GM18907 (cell line): Measurements from ENCODE around the gene DIAPH1.

ENCODE experiments used
- ATAC-seq: cut with Tn5 transposase; IDR thresholded peaks from one replicate; pipeline ENCODE4 v1.9.1; 2021; ENCODE audit warnings: mild to moderate bottlenecking, moderate library complexity; ENCODE audit not compliant: unreplicated experiment

DIAPH1 gene

DNA sequence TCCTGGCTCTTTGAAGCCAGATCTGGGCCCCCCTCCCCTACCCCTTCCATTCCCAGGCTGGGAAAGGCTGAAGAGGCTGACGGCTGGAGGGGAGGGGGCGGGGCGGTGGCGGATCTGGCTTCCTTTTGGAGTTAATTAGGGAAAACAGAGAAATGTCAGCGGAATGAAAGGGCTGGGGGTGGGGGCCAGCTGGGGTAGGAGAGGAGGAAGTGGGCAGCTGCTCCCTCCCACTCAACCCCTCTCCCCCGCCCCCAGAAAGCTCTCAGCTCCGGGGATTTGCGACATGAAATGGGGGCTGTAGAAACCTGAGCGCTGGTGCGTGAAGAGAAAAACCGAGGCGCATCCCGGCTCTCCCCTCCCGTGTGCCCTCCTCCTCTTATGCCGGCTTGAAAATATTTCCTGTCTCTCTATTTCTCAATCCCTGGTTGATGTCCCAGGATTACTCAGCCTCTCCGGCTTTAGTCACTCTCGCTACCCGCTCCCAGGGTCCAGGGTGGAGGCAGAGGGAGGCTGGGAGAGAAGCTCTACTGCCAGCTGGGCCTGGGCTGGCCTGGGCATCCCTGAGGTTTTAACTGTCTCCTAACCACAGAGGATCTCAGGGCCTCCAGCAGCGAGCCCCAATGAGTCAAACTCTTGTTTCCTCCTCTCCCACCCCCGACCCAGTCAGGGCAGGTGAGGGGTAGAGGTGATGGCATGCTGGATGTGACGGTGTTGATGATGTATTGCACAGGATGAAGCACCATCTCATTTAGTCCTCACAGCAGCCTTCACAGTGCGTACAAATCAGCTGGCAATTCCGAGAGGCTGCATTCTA, 109.8 kb downstream of the DIAPH1 start:
- no peak for ATAC-seq

DNA sequence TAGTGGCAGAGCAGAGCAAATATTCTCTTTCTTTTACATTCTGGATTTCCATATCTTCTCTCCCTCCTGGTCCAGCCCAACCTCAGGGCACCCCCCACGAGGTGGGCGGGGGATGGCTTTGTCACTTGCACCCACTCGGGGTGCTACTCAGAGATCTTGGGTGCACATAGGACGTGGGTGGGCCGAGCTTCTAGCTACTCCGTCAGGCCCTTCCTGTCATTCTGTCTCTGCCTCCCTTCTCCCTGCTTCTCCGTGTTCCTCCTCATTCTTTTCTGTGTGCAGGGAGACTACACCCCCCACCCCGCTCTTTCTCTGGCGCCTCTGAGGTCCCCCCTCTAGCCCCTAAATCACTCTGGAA, 110.4 kb downstream of the DIAPH1 start:
- no peak for ATAC-seq

DNA sequence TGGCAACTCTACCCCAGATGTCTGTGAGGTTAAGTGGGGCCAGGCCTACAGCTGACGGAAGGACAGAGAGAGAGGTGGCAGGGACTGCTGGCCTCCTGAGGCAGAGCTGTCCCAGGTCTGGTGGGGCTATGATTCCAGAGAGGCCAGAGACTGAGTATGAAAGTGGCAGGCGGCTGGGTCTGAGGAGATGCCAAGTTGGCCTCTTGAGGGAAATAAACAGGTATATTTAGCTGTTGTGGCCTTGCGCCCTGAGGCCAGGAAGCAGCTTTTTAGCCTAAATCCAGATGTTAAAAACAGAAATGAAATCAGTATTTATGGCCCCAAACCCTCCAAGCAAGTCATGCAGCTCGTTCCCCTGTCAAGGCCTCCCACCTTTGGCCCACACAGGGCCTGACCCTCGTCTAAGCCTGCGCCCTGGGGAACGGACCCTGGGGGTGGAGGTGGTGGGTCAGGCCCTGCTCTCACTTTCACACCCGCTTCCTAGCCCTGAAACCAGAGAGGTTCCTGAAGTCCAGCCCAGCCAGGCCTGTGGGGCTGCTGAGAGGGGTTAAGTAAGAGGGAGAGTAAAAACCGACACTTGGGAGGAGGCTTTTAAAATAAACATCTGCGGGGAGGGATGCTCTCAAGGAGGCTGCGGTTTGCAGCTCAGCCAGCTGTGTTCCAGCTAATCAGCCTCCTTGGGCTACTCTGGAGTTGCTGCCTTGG, 111.3 kb downstream of the DIAPH1 start:
- ATAC-seq, result peak; percentile 36

DNA sequence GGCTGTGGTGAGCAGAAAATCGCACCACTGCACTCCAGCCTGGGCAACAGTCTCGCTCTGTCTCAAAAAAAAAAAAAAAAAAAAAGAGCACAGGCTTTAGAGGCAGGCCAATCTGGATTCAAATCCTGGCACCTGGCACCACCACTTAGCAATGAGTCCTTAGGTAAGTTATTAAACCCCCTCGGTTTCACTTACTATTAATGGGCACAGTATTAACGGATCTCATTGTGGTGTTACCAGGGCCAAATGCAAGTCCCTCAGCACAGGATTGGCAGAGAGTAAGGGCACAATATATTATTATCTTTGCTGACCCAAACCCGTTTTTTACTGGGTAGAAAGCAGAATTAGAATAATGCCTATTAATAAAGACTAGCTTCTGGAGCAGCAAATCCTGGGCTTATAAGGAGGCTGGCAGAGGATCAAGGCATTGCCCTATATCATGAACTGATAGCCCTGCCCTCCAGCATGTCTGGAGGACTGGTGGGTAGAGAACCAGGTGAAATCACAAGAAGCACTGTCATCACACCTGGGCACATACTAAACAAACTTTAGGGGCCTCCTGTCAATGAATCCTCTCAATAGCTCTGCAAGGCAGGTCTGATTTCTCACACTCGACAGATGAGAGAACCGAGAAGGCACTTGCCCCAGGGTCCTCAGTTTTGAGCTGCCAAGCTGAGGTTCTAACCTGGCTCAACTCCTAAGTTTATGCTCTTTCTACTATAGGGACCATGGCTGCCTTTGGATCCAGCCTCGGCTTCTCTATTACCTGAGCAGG, 112.2 kb downstream of the DIAPH1 start:
- no peak for ATAC-seq

DNA sequence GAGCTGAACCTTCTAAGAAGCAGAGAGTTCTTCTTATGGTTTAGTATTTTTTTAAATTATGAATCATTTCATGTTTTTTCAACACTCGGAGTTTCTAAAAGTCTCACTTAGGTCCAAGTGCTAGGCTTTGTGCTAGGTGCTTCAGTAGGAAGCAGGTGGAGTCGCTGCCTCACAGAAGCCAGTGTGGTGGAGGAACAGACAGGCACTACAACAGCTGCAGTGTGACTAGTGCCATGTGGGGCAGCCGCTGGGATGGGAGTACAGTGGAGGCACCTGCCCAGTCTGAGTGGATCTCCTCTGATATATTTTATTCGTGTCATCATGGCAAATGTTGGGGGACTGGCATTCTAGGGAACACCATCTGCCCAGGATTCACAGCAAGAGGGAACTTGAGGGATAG, 114.6 kb downstream of the DIAPH1 start:
- ATAC-seq, result no peak

DNA sequence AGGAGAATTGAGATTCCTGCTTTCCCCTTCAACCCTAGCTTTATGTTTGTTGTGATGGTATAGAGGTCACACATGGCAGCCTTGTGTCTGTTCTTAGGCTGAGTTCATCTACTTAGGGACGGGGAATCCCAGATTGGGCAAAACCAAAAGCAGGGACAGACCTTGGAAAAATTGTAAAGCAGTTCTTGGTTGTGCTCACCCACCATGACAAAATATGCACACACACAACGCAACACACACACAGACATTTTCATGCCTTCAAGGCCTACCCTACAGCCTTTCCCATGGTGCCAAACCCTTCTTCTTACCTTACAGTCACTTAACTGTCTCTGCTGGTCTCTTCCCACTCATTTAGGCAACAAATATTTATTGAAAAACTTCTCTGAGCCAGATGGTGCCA, 115.1 kb downstream of the DIAPH1 start:
- ATAC-seq, result no peak

DNA sequence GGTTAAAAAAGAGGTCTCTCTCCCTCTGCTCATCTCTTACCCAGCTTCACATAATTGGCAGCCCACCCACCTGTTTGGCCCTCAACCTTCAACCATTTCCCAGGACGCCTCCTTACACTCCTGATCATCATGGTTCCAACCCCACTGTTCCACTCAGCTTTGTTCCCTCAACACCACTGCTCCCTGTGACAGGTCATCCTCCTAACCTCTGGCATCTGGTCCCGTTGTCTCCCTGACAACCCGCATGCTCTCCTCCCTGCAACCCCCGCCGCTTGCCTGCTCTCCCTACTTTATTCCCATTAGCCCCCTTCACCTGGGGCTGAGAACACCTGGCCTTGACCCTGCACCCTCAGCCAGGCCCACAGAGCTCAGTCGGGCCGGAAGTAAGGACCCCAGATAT, 117.0 kb downstream of the DIAPH1 start:
- no peak for ATAC-seq

DNA sequence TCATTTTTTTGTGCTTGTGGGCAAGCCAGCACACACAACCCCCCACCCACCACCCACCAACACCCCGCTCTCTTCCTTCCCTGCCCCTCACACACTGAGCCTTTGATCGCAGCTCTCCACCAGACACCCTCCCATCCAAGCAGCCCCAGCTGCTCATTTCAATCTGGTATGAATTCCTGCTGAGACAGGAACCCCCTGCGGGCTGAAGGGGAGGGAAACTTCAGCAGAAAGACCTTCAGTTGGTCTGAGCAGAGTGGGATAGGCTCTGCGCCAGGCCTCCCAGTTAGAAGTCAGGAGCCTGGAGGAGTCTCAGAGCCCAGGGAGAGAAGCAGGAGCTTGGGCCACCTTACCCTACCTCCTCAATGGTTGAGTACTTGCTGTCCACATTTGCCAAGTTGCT, 122.8 kb downstream of the DIAPH1 start:
- no peak for ATAC-seq

DNA sequence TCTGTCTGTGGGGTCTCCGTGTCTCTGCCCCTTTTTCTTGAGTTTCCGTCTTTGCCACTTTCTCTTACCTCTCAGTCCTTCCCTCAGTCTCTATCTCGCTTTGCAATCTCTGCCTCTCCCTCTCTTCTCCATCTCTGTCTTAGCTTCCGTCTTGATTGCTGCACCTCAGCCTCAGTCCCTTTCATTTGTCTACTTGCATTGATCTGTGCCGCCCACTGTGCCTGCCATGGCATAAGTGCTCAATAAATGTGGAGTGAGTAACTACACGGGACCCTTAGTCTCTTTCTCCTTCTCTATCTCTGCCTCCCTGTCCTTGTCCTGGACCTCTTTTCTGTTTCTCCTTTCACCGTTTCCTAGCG, 123.4 kb downstream of the DIAPH1 start:
- no peak for ATAC-seq

DNA sequence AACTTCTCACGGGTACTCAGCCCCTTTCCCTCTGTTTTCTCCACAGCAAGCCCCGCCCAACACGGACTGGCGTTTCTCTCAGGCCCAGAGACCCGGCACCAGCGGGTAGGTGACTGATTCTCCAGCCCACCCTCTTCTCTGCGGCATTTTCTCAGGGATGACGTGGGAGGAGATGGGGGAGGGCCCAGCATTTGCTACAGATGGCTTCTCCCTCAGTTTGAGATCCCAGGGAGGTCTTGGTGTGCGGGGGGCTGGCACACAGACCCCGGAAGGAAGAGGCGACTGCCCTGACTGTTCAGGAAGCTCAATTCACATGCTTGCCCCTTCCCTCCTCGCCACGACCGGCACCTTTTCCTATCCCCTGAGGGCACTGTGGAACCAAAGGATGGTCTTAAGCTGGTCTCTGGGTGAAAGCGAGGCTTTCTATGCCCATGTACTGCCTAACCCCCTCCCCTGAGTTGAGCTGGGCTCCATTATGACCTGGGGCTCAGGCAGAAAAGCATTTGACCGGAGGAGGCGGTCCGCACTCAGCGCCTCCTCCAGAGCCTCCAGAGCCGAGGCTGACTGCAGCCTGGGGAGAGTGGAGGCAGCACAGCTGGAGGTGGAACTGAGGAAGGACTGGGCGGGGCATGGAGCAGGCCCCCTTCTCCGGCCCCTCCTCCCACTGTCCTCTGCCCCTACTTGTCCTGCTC, 123.9 kb downstream of the DIAPH1 start:
- ATAC-seq, result no peak

DNA sequence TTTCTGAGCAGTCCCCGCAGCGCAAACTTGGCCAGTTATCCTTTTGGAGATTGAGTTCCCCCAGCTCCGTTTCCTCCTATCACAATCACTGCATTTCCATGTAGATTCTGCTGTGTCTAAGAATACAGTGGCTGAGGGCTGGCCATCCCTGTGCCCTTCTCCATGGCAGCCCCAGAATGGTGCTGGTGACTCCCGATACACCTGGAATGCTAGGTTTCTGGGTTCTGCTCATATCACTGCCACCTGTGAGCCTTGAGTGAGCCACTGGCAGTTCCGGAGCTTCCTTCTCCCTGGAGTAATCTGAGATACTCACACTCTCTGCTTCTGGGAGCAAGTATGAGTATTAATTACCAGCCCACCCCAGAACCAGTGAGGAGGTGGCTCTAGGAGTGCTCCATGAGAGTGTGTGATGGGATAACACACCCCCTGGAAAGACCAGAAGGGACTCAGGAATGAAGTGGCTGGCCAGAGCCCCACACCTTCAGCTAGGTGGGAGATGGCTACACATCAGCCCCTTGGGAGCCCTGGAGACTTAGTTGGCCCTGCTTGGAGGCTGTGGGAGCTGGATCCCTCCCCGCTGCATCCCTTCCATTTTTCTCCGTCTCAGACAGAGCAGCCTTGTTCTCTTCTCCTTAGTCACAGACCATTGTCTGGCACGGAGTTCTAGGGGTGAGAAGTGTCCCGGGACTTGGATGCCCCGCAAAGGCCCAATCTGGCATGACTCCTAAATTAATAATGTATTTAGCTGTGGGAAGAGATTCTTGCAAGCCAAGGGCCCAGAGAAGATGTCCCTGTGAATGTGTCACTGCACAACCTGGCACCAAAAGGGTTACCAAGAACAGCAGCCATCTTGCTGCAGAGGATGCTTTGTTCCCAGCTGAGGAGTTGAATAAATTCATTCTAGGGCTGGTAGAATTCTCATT, 125.0 kb downstream of the DIAPH1 start:
- no peak for ATAC-seq

DNA sequence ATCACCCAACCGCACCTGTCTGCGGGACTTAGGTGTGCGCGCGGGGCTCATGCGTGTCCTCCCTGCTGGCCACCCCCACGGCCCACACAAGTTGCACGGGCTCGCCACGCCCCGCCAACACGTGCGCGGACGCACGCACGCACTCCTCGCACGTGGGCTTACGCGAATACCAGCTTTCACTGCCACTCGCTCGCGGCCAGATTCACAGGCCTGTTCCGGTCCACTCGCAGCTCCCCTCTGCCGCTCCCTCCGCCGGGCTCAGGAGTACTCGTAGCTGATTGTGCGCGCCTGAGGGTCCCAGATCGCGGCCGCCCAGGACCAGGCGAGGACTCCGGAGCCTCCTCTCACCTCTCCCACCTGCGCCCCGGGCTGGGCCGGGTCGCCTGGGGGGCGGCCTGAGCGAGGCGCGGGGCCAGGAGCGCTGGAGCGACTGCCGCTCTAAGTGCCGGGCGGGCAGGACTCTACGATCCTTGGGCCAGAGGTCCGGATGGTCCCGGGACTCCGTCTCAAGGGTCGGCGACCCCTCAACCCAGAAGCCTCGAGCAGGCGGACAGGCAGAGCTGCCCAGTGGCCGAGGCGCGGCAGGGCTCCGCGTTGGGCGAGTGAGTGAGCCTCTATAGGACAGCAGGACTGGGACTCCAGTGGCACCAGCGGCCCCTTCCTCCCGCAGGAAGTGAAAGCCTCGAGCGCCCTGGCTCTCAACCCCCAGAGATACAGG, 126.5 kb downstream of the DIAPH1 start:
- ATAC-seq, result peak; percentile 53

DNA sequence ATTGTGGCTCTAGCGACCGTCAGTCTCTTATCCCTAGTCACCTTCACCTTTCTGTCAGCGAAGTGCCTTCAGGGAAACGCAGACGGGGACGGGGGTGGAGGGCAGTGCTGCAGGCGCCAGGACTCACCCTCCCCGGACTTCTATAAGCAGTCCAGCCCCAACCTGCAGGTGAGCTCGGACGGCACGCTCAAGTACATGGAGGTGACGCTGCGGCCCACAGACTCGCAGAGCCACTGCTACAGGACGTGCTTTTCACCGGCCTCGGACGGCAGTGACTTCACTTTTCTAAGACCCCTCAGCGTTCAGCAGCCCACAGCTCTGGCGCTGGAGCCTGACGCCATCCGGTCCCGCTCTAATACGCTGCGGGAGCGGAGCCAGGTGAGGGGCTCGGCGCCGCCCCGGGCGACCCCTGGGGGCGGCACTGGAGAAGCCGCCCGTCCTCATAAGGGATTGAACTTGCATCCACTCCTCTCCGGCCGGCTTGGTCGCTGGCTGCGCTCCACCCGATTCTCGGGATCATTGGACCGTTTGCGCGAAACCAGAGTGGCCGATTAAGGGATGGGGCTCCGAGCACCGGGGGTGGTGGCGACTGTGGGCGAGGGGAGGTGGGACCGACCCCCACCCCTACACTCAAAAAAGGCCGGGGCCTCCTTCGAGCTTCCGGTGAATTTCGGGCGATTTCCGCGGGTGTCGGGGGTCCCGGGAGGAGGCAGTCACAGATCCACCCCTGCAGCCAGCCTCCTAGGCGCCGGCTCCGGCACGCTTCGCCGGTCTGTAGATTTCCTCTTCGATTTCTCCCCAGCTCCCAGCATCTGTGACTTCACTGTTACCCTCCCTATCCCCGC, 127.3 kb downstream of the DIAPH1 start:
- ATAC-seq, result peak; percentile 20

DNA sequence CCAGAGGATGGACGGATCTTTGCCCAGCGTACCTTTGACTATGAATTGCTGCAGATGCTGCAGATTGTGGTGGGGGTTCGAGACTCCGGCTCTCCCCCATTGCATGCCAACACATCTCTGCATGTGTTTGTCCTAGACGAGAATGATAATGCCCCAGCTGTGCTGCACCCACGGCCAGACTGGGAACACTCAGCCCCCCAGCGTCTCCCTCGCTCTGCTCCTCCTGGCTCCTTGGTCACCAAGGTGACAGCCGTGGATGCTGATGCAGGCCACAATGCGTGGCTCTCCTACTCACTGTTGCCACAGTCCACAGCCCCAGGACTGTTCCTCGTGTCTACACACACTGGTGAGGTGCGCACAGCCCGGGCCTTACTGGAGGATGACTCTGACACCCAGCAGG, 128.0 kb downstream of the DIAPH1 start:
- no peak for ATAC-seq

DNA sequence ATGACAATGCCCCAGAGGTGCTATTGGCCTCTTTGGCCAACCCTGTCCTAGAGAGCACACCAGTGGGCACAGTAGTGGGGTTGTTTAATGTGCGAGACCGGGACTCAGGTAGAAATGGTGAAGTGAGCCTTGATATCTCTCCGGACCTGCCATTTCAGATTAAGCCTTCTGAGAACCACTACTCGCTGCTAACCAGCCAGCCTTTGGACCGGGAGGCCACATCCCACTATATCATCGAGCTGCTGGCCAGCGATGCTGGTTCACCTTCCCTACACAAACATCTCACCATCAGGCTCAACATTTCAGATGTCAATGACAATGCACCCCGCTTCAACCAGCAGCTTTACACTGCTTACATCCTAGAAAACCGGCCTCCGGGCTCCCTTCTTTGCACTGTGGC, 128.5 kb downstream of the DIAPH1 start:
- no peak for ATAC-seq

DNA sequence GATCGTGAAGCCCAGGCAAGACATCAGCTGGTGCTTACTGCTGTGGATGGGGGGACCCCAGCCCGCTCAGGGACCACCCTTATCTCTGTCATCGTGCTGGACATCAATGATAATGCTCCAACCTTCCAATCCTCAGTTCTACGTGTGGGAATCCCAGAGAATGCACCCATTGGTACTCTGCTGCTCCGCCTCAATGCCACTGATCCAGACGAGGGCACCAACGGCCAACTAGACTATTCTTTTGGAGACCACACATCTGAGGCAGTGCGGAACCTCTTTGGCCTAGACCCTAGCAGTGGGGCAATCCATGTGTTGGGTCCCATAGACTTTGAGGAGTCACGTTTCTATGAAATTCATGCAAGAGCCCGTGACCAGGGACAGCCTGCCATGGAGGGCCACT, 129.0 kb downstream of the DIAPH1 start:
- no peak for ATAC-seq

DNA sequence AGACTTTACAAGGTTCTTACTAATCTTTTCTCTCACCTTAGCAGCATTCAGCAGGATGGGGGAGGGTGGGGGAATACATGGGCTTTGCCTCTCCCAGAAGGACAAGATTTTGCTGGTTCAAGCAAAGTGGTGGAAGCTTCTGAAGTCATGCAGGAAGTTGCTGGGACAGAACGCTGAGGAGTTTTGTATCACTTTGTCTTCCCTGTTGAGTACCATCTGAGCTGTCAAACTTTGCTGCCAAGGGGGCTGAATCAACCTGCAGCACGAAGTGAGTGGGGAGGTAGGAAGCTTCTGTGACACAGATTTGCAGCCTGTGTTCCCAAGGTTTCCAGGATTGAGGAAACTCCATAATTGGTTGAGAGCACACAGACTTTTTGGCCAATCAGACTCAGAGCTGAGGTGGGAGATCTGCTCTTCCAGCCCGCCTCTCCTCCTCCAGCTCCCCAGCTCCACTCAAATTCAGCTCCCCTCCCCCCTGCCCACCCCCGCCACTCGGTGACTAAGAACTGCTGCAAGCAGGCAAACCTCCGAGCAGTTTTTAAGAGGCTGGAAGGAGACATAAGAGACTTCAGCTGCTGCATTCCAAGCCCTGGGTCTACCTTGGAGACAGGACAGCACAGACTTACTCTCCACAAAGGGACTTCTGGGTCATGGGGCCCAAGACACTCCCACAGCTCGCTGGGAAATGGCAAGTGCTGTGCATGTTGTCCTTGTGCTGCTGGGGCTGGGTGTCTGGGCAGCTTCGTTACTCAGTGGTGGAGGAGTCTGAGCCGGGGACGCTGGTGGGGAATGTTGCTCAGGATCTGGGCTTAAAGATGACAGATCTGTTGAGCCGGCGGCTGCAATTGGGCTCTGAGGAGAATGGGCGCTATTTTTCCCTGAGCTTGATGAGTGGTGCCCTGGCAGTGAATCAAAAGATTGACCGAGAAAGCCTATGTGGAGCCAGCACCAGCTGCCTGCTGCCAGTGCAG, 129.9 kb downstream of the DIAPH1 start, which contains the start of gene PCDHGC5:
PCDHGC5 (plus strand) TSS at position 491 of the 971 bp plus-strand sequence; CDS start at position 651, 160 bp downstream.
- no peak for ATAC-seq
